NCI-H748 treated with DMSO at 0.1 percent for 48 hours (cell line): ENCODE measurements around the gene SPSB2.

Source experiments
- DNase-seq: peaks from one replicate; lab custom pipeline; 2025; lab: John Stamatoyannopoulos, UW

Gene SPSB2

DNA sequence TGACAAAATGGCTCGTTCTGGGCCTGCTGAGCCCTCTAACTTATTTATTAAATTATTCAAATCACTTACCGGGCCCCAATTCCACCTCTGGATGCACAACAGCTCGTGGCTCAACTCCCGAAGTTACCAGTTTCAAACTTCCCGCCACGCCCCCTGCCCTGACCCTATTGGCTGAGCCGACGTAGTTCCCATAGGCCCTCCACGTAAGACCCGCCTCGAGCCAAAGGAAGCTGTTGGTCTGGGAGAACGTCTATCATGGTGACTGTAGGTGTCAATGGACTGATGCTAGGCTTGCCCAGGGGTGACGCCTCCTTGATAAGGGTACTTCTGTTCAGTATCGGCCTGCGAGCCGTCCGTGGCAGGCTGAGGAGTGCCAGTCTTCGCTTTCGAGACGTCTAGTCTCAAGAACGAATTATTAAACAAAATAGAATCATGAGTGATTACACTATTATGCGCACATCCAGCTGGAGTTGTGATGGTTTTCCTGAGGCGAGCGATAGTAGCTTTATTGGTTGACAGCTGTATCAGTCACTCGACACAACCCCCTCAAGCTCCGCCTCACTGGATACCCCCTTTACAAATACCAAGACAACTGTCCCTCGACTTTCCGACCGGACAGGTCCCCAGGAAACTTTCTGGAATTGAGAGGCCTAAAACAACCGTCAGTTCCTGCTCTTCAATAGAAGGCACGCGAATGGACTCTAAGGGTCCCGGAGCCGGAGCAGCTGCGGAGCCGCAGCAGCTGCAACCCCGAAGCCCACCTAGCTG, 21.8 kb downstream of the SPSB2 start, which contains the start of gene CDCA3:
CDCA3 (minus strand) TSS at position 134 of the 768 bp plus-strand sequence. CDS start 334 bp downstream, outside the sequence.
- peak; percentile 87 for DNase-seq

- DNase-seq: no peak
Observed at GRCh38 chr12:6850796-6851152, 22.3 kb downstream of the SPSB2 start.

- no peak for DNase-seq
Observed at GRCh38 chr12:6849976-6850560, 23.0 kb downstream of the SPSB2 start.

DNA sequence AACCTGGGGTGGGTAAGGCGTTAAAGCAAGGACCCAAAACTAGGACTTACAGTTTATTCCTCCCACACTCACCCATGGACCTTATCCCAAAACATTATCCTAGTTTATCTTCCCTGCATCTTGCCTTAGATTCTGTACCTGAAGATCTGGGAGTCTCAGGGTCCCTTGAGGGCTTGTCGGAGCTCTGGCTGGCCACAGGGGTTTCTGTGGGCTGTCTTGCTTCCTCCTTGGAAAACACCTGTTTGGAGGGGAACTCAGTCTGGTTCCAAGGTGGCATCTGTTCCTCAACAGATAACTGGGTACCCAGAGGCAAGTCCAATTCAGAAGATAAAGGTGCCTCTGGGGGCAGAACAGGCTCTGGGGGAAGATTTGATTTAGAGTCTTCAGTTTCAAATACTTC, 23.7 kb downstream of the SPSB2 start:
- DNase-seq: no peak

DNA sequence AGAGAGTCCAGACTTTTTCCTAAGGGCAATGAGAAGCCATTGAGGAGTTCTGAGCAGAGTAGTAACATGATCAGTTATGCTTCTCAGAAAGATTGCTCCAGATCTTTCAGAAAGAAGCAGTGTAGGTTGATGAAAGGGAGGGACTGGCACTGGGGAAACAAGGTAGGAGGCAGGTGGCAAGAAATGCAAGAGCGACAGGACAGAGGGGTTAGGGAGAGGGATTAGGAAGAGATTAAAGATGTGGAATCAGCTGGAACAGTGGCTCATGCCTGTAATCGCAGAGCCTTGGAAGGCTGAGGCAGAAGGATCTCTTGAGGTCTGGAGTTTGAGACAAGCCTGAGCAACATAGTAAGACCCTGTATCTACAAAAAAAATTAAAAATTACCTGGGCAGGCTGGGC, 25.4 kb downstream of the SPSB2 start:
- no peak for DNase-seq

GRCh38 chr12:6846316-6846869, 26.7 kb downstream of the SPSB2 start:
- DNase-seq: no peak

DNA sequence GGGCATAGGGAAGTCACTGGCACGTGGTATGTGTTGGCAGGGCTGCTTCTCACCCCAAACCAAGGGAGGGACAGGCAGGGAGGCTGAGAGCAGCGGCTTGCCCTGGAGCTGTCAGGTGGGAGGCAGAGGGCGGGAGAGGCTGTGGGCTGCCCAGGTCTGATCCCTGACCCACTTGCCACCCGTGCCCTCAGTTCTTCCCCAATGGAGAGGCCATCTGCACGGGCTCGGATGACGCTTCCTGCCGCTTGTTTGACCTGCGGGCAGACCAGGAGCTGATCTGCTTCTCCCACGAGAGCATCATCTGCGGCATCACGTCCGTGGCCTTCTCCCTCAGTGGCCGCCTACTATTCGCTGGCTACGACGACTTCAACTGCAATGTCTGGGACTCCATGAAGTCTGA, 27.7 kb downstream of the SPSB2 start:
- DNase-seq: no peak

- no peak for DNase-seq
Observed at GRCh38 chr12:6843118-6843902, 29.8 kb downstream of the SPSB2 start.

- no peak for DNase-seq
Observed at GRCh38 chr12:6842075-6842474, 31.0 kb downstream of the SPSB2 start.

- DNase-seq: no peak
Observed at GRCh38 chr12:6840761-6841515, 32.2 kb downstream of the SPSB2 start, which contains the start of gene GNB3. Gene GNB3, plus strand, starts transcription at chr12:6840925. Its CDS starts 363 bp downstream, at chr12:6841288.

DNA sequence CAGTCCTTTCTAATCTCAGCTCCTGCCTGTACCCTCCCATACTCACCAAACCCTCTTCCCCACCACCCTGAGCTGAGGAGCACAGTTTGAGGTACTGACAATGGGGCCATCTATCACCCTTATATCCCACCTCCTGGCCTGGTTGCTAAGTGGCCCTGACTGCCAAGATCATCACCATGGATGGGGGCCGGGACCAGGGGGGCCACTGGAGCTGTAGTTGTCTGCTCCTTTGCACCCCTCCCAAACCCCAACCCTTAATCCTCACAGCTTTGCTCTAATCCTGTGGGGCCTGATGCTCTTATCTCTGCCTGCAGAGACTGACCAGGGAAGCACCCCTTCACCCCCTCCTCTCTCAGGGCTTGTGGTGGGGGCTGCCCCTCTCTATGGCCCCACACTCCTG, 32.8 kb downstream of the SPSB2 start:
- DNase-seq: no peak

DNA sequence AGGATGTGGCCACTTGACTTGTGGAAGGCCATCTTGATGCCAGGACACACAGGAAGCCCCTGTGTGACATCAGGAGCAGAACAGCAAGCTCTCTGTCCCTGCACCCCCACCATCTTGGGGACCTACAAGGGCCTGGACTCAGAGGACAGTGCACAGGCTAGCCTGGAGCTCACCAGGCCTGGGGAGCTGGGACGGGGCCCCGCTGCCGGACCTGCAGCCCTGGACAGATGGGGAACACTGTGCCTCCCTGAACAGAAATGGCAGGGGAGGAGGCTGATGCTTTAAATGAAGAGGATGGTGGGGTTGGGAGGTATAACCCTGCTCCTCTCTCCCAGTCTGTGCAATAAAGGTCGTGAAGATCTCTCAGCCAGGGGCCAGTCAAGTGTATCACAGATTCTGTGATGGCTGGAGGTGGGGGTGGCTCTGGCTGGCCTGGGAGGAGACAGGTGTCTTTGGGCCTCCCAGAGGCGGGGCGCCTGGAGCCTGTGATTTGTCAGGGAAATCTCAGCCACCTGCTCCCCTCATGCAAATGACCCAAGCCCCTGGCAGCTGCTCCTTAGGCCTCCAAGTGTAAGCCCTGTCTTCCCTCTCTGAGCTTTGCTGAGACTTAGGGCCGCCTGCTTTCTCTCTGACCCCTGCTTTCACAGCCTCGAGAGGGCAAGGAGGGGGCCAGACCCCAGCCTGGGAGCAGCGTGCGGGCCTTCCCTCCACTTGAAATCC, 33.5 kb downstream of the SPSB2 start:
- no peak for DNase-seq

- DNase-seq: no peak
Observed at GRCh38 chr12:6838854-6839253, 34.2 kb downstream of the SPSB2 start.

- DNase-seq: no peak
Observed at GRCh38 chr12:6837370-6838060, 35.6 kb downstream of the SPSB2 start.

DNA sequence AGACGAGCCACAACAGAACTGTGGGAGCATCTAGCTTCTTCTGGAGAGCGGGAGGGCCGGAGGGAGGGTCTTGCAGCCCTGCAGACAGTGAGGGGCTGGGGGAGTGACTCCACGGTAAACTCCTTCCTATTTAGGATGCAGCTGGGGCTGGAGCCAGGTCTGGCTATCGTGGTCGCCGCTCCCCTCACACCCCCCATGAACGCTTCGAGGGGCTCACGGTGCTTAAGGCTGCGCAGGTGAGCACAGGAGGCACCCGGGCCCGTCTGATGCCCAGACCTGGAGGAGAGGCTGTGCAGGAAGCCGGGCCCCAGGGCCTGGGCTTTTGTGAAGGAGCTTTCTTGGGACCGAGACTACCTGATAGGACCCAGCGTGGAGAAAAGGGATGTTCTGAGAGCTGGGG, 36.3 kb downstream of the SPSB2 start:
- no peak for DNase-seq

DNA sequence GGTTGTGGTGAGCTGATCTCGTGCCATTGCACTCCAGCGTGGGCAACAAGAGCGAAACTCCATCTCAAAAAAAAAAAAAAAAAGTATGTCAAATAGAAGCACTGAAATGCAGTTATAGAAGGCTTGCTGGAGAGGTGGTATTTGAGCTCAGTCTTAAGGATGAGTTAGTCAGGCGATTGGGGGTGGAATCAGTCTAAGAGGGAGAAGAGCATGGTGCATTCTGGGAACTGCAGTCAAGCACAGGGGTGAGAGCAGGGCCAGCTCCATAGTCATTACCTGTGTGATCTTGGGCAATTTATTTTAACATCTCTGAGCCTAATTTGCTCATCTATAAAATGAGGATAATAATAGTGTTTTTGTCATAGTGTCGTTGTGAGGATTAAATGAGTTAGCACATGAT, 38.2 kb downstream of the SPSB2 start:
- DNase-seq: no peak

- no peak for DNase-seq
Observed at GRCh38 chr12:6834254-6834653, 38.8 kb downstream of the SPSB2 start.

GRCh38 chr12:6833189-6833890, 39.8 kb downstream of the SPSB2 start:
- no peak for DNase-seq

GRCh38 chr12:6832125-6832524, 41.0 kb downstream of the SPSB2 start:
- DNase-seq: no peak

DNA sequence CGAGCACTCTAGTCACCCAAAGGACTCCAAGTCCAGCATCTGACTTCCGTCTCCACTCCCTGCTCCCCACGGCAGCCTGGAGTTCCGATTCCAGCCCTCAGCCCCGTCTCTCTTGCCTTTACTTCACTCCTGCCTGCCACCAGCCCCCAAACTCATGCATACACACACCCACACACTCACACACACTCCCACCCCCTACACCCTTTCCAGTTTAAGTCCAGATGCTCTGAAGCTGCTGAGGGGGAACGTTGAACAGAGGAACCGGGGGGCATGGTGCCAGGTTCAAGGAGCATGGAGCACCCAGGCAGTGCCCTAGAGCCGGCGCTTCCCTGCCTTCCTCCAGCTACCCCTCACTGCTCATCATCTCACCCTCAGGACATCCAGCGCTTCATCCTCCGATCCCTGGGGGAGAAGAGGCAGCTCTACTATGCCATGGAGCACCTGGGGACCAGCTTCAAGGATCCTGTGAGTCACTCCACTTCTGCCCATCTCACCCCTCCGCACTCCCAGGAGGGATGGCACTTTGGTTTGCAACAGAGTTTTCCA, 41.6 kb downstream of the SPSB2 start:
- DNase-seq: no peak
